ENCODE measurements around the gene ATAD1.
"Not testable (repeated sequence)": the region's sequence is repeated elsewhere in the genome, so short reads cannot be mapped to it uniquely, and the experiment has no call there.

Gene ATAD1

DNA sequence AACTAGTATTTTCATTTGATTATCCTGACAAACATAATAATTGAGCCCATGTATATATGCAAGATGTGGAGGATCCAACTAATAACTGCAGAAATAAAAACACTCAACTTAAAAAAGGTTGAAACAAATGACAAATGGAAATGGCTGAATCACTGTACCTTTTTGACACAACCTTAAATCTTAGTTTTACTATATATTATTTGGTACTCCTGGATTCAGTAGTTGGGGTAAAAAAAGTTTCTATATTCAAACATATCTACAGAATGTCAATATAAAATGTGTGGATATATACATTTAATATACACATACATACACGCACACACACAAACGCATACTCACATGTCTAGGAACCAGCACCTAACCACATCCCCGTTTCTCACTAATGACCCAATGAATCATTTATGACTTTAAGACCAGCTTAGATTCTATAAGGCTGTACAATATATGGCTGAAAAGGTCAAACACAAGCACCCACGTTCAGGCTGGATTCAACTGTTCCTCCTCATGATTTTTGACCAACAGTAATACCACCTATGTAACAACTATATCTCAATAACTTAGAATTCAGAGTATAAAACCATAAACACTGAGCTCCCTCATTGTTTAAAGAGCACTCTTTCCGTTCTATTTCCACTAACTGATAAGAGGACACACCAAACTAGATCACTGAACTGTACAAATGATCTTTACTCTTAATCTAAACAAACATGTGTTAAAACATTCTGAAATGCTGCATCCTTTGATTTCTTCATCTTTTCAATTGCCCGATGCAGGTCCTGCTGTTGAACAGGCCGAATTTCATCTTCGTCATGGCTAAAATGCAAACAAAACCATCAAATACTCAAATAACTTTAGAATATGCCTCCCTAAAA, 63.8 kb downstream of the ATAD1 start:
- no peak for DNase-seq (ENCODE audit: low read depth)
- no peak for TF ChIP-seq CTCF (IDR thresholded peaks at IDR 0.05; ENCODE audit: control insufficient read depth, insufficient read depth, low read depth, low read length, missing control alignments)

DNA sequence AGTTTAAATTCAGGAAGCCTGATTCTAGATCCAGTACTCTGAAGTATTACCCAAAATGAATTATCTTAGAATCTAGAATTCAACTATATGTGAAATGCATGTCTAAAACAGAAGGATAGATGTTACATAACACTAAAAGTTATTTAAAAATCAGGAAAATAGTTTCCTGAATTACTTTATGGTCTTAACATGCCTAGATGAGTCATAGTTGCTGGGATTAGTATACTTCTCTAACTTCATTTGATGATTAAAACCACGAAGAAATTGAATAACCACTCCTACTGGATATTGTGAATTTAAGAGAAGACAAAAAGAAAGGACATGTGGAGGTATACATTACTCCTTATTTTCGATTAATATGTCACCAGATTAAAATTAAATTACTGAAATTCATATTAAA, 65.5 kb downstream of the ATAD1 start:
- no peak overlapping the region for H3K4me3 ChIP-seq (ENCODE audit: control insufficient read depth, low read depth, low read length)
- peak; percentile 47 for DNase-seq (ENCODE audit: low read depth)
- no peak for TF ChIP-seq CTCF (IDR thresholded peaks at IDR 0.05; ENCODE audit: control insufficient read depth, insufficient read depth, low read depth, low read length, missing control alignments)

More for the DNA sequence above, 63.8 kb downstream of the ATAD1 start:
- H3K4me3 ChIP-seq (ENCODE audit: control insufficient read depth, low read depth, low read length), result no peak overlapping the region

GRCh38 chr10:87751274-87751673, 66.8 kb downstream of the ATAD1 start:
- TF ChIP-seq CTCF (IDR thresholded peaks at IDR 0.05; ENCODE audit: control insufficient read depth, insufficient read depth, low read depth, low read length, missing control alignments), result no peak
- no peak for DNase-seq (ENCODE audit: low read depth)
- H3K4me3 ChIP-seq (ENCODE audit: control insufficient read depth, low read depth, low read length), result no peak overlapping the region

- H3K4me3 ChIP-seq (ENCODE audit: control insufficient read depth, low read depth, low read length), result no peak overlapping the region
- DNase-seq (ENCODE audit: low read depth), result no peak
- no peak for TF ChIP-seq CTCF (IDR thresholded peaks at IDR 0.05; ENCODE audit: control insufficient read depth, insufficient read depth, low read depth, low read length, missing control alignments)
Measured at GRCh38 chr10:87750817-87751216, 67.2 kb downstream of the ATAD1 start.

- no peak for TF ChIP-seq CTCF (IDR thresholded peaks at IDR 0.05; ENCODE audit: control insufficient read depth, insufficient read depth, low read depth, low read length, missing control alignments)
- DNase-seq (ENCODE audit: low read depth), result peak; percentile 92
- no peak overlapping the region for H3K4me3 ChIP-seq (ENCODE audit: control insufficient read depth, low read depth, low read length)
Measured at GRCh38 chr10:87750001-87750671, 67.9 kb downstream of the ATAD1 start.

DNA sequence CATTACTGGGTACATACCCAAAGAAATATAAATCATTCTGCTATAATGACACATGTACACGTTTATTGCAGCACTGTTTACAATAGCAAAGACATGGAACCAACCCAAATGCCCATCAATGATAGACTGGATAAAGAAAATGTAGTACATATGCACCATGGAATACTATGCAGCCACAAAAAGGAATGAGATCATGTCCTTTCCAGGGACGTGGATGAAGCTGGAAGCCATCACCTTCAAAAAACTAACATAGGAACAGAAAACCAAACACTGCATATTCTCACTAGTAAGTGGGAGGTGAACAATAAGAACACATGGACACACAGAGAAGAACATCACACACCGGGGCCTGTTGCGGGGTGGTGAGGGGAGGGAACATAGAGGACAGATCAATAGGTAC, 69.8 kb downstream of the ATAD1 start:
- not testable (repeated sequence) for DNase-seq (ENCODE audit: low read depth)

DNA sequence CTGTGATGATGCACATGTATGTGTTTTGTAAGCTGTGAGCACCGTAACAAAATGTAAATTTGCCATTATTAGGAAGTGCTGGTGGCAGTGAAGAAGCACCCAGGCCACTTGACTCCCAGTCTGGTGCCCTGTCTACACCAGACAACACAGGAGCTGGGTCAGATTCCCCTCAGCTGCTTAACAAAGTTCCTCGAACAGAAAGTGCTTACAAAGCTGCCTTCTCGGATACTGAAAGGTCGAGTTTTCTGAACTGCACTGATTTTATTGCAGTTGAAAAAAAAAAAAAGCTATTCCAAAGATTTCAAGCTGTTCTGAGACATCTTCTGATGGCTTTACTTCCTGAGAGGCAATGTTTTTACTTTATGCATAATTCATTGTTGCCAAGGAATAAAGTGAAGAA, 71.1 kb downstream of the ATAD1 start:
- H3K4me3 ChIP-seq (ENCODE audit: control insufficient read depth, low read depth, low read length), result no peak overlapping the region
- no peak for TF ChIP-seq CTCF (IDR thresholded peaks at IDR 0.05; ENCODE audit: control insufficient read depth, insufficient read depth, low read depth, low read length, missing control alignments)
- no peak for DNase-seq (ENCODE audit: low read depth)

More for the DNA sequence above, 69.8 kb downstream of the ATAD1 start:
- H3K4me3 ChIP-seq (ENCODE audit: control insufficient read depth, low read depth, low read length), result not testable (repeated sequence)
